ENCODE results near the gene WBP11. TPM values are rescaled to one million over a fixed set of nuclear protein-coding genes. Genes with fewer than 3 reads are reported as not detected.

The WBP11 gene
- polyA plus RNA-seq, 2 donors: 10.7 to 15.2 TPM

DNA sequence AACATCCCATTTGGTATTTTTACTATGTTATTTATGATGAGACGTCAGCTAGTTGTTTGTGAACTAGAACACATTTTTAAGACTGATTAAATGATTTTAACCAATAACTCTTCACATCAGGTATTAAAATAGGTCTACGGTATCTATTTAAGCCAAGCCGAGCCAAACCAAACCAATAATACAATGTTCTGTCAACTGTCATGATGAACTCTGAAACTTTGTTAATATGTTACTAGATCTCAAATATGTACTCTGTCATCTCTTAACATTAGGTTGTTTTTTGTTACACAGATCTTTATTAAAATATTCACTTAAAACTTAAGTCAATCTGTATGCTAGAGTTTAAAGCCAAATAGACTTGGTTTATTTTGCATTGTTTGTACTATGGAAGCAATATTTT lies 39.0 kb upstream of the WBP11 start:
- H3K27me3 ChIP-seq (ENCODE audit: control insufficient read depth in 1 of 2, insufficient read depth in 2 of 2, low read length in 2 of 2): no peaks in the 10 kb centered on the region
- 66 to 77% methylated on average over 3 of the region's 3 CpGs for WGBS, 2 donors
- H3K36me3 ChIP-seq (ENCODE audit: control insufficient read depth in 2 of 2, insufficient read depth in 2 of 2, low read length in 1 of 2): no peaks in the 10 kb centered on the region
- no peak overlapping the region for H3K4me3 ChIP-seq (ENCODE audit: low read depth in 1 of 2, low read length in 2 of 2)
- no peak overlapping the region for H3K27ac ChIP-seq (ENCODE audit: low read depth in 2 of 2, low read length in 1 of 2)
- H3K9me3 ChIP-seq (ENCODE audit: control insufficient read depth in 2 of 2, insufficient read depth in 1 of 2, low read depth in 1 of 2, low read length in 1 of 2): no peaks in the 10 kb centered on the region
- peaks cover 0 to 4% of the 10 kb centered on the region in 2 donors for H3K4me1 ChIP-seq (ENCODE audit: control insufficient read depth in 2 of 2, insufficient read depth in 2 of 2, low read length in 1 of 2)

DNA sequence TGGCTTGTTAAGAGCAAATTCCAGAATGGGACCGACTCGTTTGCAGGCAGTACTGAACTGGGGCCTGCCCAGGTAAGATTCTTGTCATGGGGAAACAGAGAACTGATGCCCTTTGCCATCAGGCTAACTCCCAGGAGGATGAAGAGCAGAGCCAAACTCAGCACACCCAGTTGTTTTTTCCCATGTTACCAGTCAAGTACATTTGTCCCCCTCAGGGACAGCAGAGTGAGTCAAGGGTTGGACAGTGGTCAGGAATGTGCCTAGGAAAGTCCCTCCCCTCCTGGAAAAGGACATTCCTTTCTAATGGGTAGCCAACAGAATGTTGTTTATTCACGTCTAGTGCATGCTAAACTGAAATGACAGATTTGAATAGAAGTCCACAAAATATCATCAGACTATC lies 38.5 kb upstream of the WBP11 start:
- H3K9me3 ChIP-seq (ENCODE audit: control insufficient read depth in 2 of 2, insufficient read depth in 1 of 2, low read depth in 1 of 2, low read length in 1 of 2): no peaks in the 10 kb centered on the region
- H3K27ac ChIP-seq (ENCODE audit: low read depth in 2 of 2, low read length in 1 of 2): peak overlapping the region in 1 of 2 donors; percentile 61
- H3K36me3 ChIP-seq (ENCODE audit: control insufficient read depth in 2 of 2, insufficient read depth in 2 of 2, low read length in 1 of 2): no peaks in the 10 kb centered on the region
- no peak overlapping the region for H3K4me3 ChIP-seq (ENCODE audit: low read depth in 1 of 2, low read length in 2 of 2)
- no peaks in the 10 kb centered on the region for H3K27me3 ChIP-seq (ENCODE audit: control insufficient read depth in 1 of 2, insufficient read depth in 2 of 2, low read length in 2 of 2)
- H3K4me1 ChIP-seq (ENCODE audit: control insufficient read depth in 2 of 2, insufficient read depth in 2 of 2, low read length in 1 of 2): peaks cover 0 to 4% of the 10 kb centered on the region in 2 donors
- WGBS, 2 donors: 28 to 44% methylated on average over 3 of the region's 3 CpGs

DNA sequence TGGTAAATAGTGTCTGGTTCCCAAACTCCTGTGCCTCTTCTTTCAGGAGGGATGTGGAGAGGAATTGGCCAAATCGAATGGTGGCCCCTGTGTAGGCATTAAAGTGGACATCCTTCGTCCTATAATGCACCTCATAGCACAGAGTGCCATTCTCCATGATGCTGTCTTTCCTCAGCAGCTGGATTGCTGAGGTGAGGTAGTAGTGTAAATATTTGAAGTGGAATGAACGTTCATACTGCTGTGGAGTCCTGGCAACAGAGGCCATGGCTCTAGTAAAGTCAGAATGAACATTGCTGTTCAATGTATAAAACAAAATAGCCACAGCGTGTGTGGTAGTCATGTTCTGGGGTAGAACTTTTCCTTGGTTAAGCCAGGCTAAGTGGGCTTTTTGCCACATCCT lies 37.3 kb upstream of the WBP11 start:
- Histone ChIP-seq H3K9me3 (ENCODE audit: control insufficient read depth in 2 of 2, insufficient read depth in 1 of 2, low read depth in 1 of 2, low read length in 1 of 2) (no peaks in the 10 kb centered on the region), H3K27me3 (ENCODE audit: control insufficient read depth in 1 of 2, insufficient read depth in 2 of 2, low read length in 2 of 2) (no peaks in the 10 kb centered on the region), H3K36me3 (ENCODE audit: control insufficient read depth in 2 of 2, insufficient read depth in 2 of 2, low read length in 1 of 2) (no peaks in the 10 kb centered on the region), H3K4me1 (ENCODE audit: control insufficient read depth in 2 of 2, insufficient read depth in 2 of 2, low read length in 1 of 2) (peaks cover 0 to 4% of the 10 kb centered on the region in 2 donors), H3K4me3 (ENCODE audit: low read depth in 1 of 2, low read length in 2 of 2) (no peak overlapping the region), H3K27ac (ENCODE audit: low read depth in 2 of 2, low read length in 1 of 2) (no peak overlapping the region)
- 80 to 82% methylated on average over 4 of the region's 4 CpGs for WGBS, 2 donors

DNA sequence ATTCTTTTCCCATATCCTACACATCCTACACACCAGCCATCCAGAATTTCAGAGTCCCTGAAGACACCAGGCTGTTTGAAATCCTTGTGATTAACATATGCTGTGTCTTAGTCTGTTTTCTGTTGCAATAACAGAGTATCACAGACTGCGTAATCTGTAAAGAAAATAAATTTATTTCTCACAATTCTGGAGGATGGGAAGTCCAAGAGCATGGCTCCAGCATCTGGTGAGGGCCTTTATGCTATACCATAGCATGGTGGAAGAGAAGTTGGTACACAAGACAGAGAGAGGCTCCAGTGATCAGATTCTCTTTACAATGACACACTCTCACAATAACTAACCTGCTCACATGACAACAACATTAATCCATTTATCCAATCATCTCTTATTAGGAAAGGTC lies 36.0 kb upstream of the WBP11 start:
- Histone ChIP-seq H3K4me1 (ENCODE audit: control insufficient read depth in 2 of 2, insufficient read depth in 2 of 2, low read length in 1 of 2) (peaks cover 0 to 4% of the 10 kb centered on the region in 2 donors), H3K27ac (ENCODE audit: low read depth in 2 of 2, low read length in 1 of 2) (no peak overlapping the region), H3K4me3 (ENCODE audit: low read depth in 1 of 2, low read length in 2 of 2) (no peak overlapping the region), H3K36me3 (ENCODE audit: control insufficient read depth in 2 of 2, insufficient read depth in 2 of 2, low read length in 1 of 2) (no peaks in the 10 kb centered on the region), H3K9me3 (ENCODE audit: control insufficient read depth in 2 of 2, insufficient read depth in 1 of 2, low read depth in 1 of 2, low read length in 1 of 2) (no peaks in the 10 kb centered on the region), H3K27me3 (ENCODE audit: control insufficient read depth in 1 of 2, insufficient read depth in 2 of 2, low read length in 2 of 2) (no peaks in the 10 kb centered on the region)
- 95 to 100% methylated on average over 1 of the region's 1 CpG for WGBS, 2 donors

DNA sequence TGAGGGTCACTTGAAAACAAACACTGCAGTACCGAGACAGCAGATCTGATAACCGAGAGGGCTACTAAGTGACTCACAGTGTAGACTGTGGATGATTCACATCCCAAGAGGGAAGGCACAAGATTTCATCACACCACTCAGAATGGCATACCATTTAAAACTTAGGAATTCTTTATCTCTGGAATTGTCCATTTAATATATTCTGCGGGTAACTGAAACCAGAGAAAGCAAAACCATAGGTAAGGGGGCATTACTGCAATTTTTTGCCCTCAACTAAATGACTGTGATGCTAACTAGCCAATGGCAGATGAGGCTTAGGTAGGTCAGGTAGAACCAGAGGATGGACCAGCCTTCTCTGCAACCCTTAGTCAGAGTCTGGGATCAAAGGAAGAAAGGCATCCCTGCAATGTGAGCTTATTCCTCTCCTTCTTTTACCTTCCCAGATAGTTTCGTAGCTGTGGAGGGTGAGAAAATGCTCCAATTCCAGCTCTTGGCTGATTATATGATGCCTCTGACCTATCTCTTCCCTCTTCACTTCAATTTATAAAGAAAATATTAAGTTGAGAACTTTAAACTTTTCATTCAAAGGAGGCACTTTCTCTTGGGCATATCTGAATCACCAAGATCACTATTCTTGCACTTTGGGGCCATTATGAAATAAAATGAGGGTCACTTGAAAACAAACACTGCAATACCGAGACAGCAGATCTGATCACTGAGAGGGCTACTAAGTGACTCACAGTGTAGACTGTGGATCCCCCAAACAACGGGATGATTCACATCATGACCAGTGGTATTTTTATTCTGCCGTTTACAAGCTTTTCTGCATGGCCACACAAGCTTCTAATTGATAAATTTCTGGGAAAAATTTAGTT lies 33.3 kb upstream of the WBP11 start:
- H3K9me3 ChIP-seq (ENCODE audit: control insufficient read depth in 2 of 2, insufficient read depth in 1 of 2, low read depth in 1 of 2, low read length in 1 of 2): no peaks in the 10 kb centered on the region
- H3K27ac ChIP-seq (ENCODE audit: low read depth in 2 of 2, low read length in 1 of 2): no peak overlapping the region
- peaks cover 0 to under 1% of the 10 kb centered on the region in 2 donors for H3K4me1 ChIP-seq (ENCODE audit: control insufficient read depth in 2 of 2, insufficient read depth in 2 of 2, low read length in 1 of 2)
- no peak overlapping the region for H3K4me3 ChIP-seq (ENCODE audit: low read depth in 1 of 2, low read length in 2 of 2)
- WGBS, 2 donors: 68 to 78% methylated on average over 7 of the region's 7 CpGs
- peaks cover 2% of the 10 kb centered on the region in 2 donors for H3K27me3 ChIP-seq (ENCODE audit: control insufficient read depth in 1 of 2, insufficient read depth in 2 of 2, low read length in 2 of 2)
- no peaks in the 10 kb centered on the region for H3K36me3 ChIP-seq (ENCODE audit: control insufficient read depth in 2 of 2, insufficient read depth in 2 of 2, low read length in 1 of 2)

DNA sequence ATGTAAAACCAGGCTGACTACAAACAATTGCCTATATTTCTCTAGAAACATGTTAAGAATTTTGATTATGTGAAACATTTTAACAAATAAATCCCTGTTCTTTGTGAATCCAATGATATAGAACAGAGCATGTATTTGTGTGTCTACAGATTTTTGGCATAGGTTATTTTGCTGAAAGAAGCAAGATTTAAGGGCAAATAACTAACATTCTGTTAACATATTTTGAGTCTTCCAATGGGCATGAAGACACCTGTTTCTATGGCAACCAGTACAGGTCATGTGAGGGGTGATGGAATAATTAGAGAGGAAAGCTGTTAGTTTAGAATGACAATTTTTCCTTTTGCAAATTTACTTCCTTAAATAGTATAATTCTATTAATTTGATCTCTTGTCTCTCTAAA lies 31.2 kb upstream of the WBP11 start:
- Histone ChIP-seq H3K9me3 (ENCODE audit: control insufficient read depth in 2 of 2, insufficient read depth in 1 of 2, low read depth in 1 of 2, low read length in 1 of 2) (no peaks in the 10 kb centered on the region), H3K27me3 (ENCODE audit: control insufficient read depth in 1 of 2, insufficient read depth in 2 of 2, low read length in 2 of 2) (peaks cover 2% of the 10 kb centered on the region in 2 donors), H3K36me3 (ENCODE audit: control insufficient read depth in 2 of 2, insufficient read depth in 2 of 2, low read length in 1 of 2) (no peaks in the 10 kb centered on the region), H3K4me1 (ENCODE audit: control insufficient read depth in 2 of 2, insufficient read depth in 2 of 2, low read length in 1 of 2) (no peaks in the 10 kb centered on the region), H3K27ac (ENCODE audit: low read depth in 2 of 2, low read length in 1 of 2) (no peak overlapping the region), H3K4me3 (ENCODE audit: low read depth in 1 of 2, low read length in 2 of 2) (no peak overlapping the region)

DNA sequence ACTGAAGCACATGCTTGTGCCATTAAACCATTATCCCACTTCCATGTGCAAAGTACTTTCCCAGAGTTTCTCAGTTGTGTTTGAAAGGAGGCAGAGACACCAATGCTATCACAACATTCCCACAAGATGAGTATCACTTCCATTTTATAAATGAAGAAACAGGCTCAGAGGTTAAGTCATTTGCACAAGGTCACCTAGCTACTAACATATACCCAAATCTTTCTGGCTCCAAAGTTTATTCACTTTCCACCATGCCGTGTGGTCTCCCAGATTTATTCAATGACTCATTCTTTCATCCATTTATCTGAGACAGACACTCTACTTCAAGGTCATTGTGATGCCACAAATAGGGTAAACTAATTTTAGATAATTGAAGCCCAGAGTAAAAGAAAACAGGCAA lies 30.7 kb upstream of the WBP11 start:
- no peaks in the 10 kb centered on the region for H3K4me1 ChIP-seq (ENCODE audit: control insufficient read depth in 2 of 2, insufficient read depth in 2 of 2, low read length in 1 of 2)
- no peaks in the 10 kb centered on the region for H3K36me3 ChIP-seq (ENCODE audit: control insufficient read depth in 2 of 2, insufficient read depth in 2 of 2, low read length in 1 of 2)
- 25 to 37% methylated on average over 1 of the region's 1 CpG for WGBS, 2 donors
- H3K4me3 ChIP-seq (ENCODE audit: low read depth in 1 of 2, low read length in 2 of 2): no peak overlapping the region
- H3K27me3 ChIP-seq (ENCODE audit: control insufficient read depth in 1 of 2, insufficient read depth in 2 of 2, low read length in 2 of 2): peaks cover 2% of the 10 kb centered on the region in 2 donors
- no peak overlapping the region for H3K27ac ChIP-seq (ENCODE audit: low read depth in 2 of 2, low read length in 1 of 2)
- no peaks in the 10 kb centered on the region for H3K9me3 ChIP-seq (ENCODE audit: control insufficient read depth in 2 of 2, insufficient read depth in 1 of 2, low read depth in 1 of 2, low read length in 1 of 2)

DNA sequence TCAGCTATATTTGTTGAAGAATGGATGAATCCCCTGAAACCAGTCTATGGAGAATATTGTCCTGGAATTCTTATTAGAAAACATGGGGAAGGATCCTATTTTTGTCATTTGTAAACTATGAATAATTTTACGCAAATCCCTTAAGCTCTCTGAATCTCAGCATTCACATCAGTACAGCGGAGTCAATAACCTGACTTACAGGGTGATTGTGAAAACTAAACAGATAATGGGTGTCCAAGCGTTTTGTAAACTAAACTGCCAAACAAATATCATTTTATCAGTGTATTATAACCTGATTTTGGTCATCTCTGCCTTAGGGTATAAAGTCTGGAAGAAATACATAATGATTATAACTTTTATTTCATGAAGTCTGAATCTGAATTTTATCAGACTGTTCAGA lies 30.1 kb upstream of the WBP11 start:
- 78 to 79% methylated on average over 3 of the region's 3 CpGs for WGBS, 2 donors
- Histone ChIP-seq H3K4me3 (ENCODE audit: low read depth in 1 of 2, low read length in 2 of 2) (no peak overlapping the region), H3K9me3 (ENCODE audit: control insufficient read depth in 2 of 2, insufficient read depth in 1 of 2, low read depth in 1 of 2, low read length in 1 of 2) (no peaks in the 10 kb centered on the region), H3K27me3 (ENCODE audit: control insufficient read depth in 1 of 2, insufficient read depth in 2 of 2, low read length in 2 of 2) (peaks cover 2% of the 10 kb centered on the region in 2 donors), H3K27ac (ENCODE audit: low read depth in 2 of 2, low read length in 1 of 2) (no peak overlapping the region), H3K36me3 (ENCODE audit: control insufficient read depth in 2 of 2, insufficient read depth in 2 of 2, low read length in 1 of 2) (no peaks in the 10 kb centered on the region), H3K4me1 (ENCODE audit: control insufficient read depth in 2 of 2, insufficient read depth in 2 of 2, low read length in 1 of 2) (no peaks in the 10 kb centered on the region)

DNA sequence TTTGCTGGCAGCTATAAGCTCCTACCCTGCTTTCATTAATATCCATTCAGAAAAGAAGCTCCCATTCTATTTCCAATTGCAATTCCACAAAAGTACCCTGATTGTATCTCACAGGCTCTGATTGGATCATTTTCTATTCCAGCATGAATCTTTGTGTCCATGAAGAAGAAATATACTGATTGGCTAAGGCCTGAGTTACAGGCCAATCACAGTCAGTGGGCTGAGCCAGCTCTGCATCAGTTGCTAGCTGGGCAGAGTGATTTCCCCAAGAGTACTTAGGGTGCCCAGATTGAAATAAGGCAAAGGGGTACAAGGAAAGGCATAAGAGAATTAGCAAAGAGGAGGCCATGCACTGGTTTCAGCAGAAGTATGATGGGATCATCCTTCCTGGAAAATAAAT lies 25.6 kb upstream of the WBP11 start:
- no peaks in the 10 kb centered on the region for H3K9me3 ChIP-seq (ENCODE audit: control insufficient read depth in 2 of 2, insufficient read depth in 1 of 2, low read depth in 1 of 2, low read length in 1 of 2)
- H3K4me1 ChIP-seq (ENCODE audit: control insufficient read depth in 2 of 2, insufficient read depth in 2 of 2, low read length in 1 of 2): no peaks in the 10 kb centered on the region
- H3K27me3 ChIP-seq (ENCODE audit: control insufficient read depth in 1 of 2, insufficient read depth in 2 of 2, low read length in 2 of 2): peaks cover 2% of the 10 kb centered on the region in 2 donors
- no peaks in the 10 kb centered on the region for H3K36me3 ChIP-seq (ENCODE audit: control insufficient read depth in 2 of 2, insufficient read depth in 2 of 2, low read length in 1 of 2)
- no peak overlapping the region for H3K4me3 ChIP-seq (ENCODE audit: low read depth in 1 of 2, low read length in 2 of 2)
- H3K27ac ChIP-seq (ENCODE audit: low read depth in 2 of 2, low read length in 1 of 2): no peak overlapping the region

DNA sequence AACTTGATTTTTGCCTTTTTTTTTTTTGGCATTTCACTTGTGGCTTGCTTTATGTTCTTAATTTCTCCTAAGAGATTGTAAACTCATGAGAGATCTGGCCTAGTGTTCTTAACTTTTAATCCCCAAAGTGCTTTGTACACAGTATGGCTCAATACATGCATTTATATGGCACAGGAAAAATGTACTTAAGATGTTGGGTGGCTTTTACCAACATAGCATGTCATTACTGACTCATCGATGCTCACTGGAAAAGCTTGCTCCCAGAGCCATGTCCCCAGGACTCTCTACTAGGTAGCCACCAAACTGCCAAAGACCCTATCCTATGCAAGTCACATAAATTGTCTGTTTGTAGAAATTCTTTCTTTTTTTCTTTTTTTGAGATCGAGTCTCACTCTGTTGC lies 23.8 kb upstream of the WBP11 start:
- H3K4me1 ChIP-seq (ENCODE audit: control insufficient read depth in 2 of 2, insufficient read depth in 2 of 2, low read length in 1 of 2): no peaks in the 10 kb centered on the region
- H3K27ac ChIP-seq (ENCODE audit: low read depth in 2 of 2, low read length in 1 of 2): no peak overlapping the region
- WGBS, 2 donors: 81 to 83% methylated on average over 2 of the region's 2 CpGs
- H3K9me3 ChIP-seq (ENCODE audit: control insufficient read depth in 2 of 2, insufficient read depth in 1 of 2, low read depth in 1 of 2, low read length in 1 of 2): no peaks in the 10 kb centered on the region
- no peaks in the 10 kb centered on the region for H3K36me3 ChIP-seq (ENCODE audit: control insufficient read depth in 2 of 2, insufficient read depth in 2 of 2, low read length in 1 of 2)
- H3K4me3 ChIP-seq (ENCODE audit: low read depth in 1 of 2, low read length in 2 of 2): no peak overlapping the region
- peaks cover 0 to 2% of the 10 kb centered on the region in 2 donors for H3K27me3 ChIP-seq (ENCODE audit: control insufficient read depth in 1 of 2, insufficient read depth in 2 of 2, low read length in 2 of 2)

Measured in esophagus (tissue), 2 donors.